Heart left ventricle (tissue), 16 donors: ENCODE measurements around the gene HLA-B. TPM values are rescaled to one million over a fixed set of nuclear protein-coding genes. Genes with fewer than 3 reads are reported as not detected.
A peak's percentile ranks its signal among the peaks of the same experiment; 100 is the strongest.

Experiments used
- ATAC-seq, 4 donors: fragments of 200-7000 bp; cut with Tn5 transposase; one replicate each; pipeline ENCODE4 v1.9.1; 2020 to 2022; ENCODE audit warnings: moderate library complexity in 4 of 4, mild to moderate bottlenecking in 3 of 4, moderate number of reproducible peaks in 1 of 4
- DNase-seq, 5 donors: peaks; one replicate each; pipeline ENCODE4 v3.0.0-alpha.2; 2020
- H3K27ac ChIP-seq, 12 donors: fragments of 200-600 bp; sonication (generic) in 4 of 12; one replicate each; pipeline versions ENCODE4 v1.5.0 to v1.8.0; 2016 to 2022; ENCODE audit warnings: mild to moderate bottlenecking in 2 of 12
- H3K27me3 ChIP-seq, 9 donors: fragments of 200-600 bp; sonication (generic) in 2 of 9; one replicate each; pipeline versions ENCODE4 v1.5.1 to v1.8.0; 2016 to 2022; ENCODE audit warnings: mild to moderate bottlenecking in 3 of 9
- H3K36me3 ChIP-seq, 9 donors: fragments of 200-600 bp; sonication (generic) in 2 of 9; one replicate each; pipeline versions ENCODE4 v1.5.0 to v1.8.0; 2018 to 2022; ENCODE audit warnings: mild to moderate bottlenecking in 2 of 9
- H3K4me1 ChIP-seq, 12 donors: fragments of 200-600 bp; sonication (generic) in 4 of 12; one replicate each; pipeline versions ENCODE4 v1.5.0 to v1.8.0; 2016 to 2022; ENCODE audit warnings: mild to moderate bottlenecking in 3 of 12
- H3K4me3 ChIP-seq, 12 donors: fragments of 200-600 bp; sonication (generic) in 4 of 12; one replicate each; pipeline versions ENCODE4 v1.5.0 to v1.8.0; 2017 to 2022; ENCODE audit warnings: mild to moderate bottlenecking in 9 of 12, moderate library complexity in 4 of 12
- H3K9me3 ChIP-seq, 12 donors: fragments of 200-600 bp; sonication (generic) in 4 of 12; one replicate each; pipeline versions ENCODE4 v1.5.0 to v1.8.0; 2016 to 2022; ENCODE audit warnings: mild to moderate bottlenecking in 1 of 12
- POLR2A ChIP-seq, 2 donors: fragments of 450-650 bp; IDR thresholded peaks; one replicate each; pipeline ENCODE4 v1.6.1; 2017; ENCODE audit warnings: antibody characterized with exemption in 2 of 2, mild to moderate bottlenecking in 2 of 2, moderate library complexity in 2 of 2
- WGBS, 4 donors: extraction: QIAGEN DNeasy Blood & Tissue Kit in 2 of 4; methylation state at CpG; one replicate each; pipeline versions ENCODE4 v1.1.5 to v1.1.7; 2013 to 2018; 5-methylcytosine and 5-hydroxymethylcytosine counted together
- intact Hi-C, 10 donors: fragments of 100-400 bp; cut with DNase I; formaldehyde crosslinking; loops; one replicate each; pipeline versions ENCODE4 v1.11.1 to v1.14.2; 2022
- polyA plus RNA-seq, 2 donors: library from polyadenylated mRNA; stranded (reverse); fragments of 200-250 nt; gene quantifications; one replicate each; pipeline ENCODE4 v1.2.3, GENCODE V29; 2013
- total RNA-seq, 9 donors: library from RNA; depleted of rRNA in 2 of 9; stranded (reverse); fragments of >200 nt in 2 of 9; fragmentation: NEBNext Ultra II Directional in 3 of 9; extraction: Animal tissue kit (Norgen Biotek cat#: 25700) in 3 of 9; gene quantifications; one replicate each; pipeline versions ENCODE4 v1.1.0 to v1.2.4, GENCODE V29; 2016 to 2023
- TF ChIP-seq, protein P1 (sequence below), 12 donors: fragments of 200-600 bp; sonication (generic) in 4 of 12; IDR thresholded peaks; one replicate each; pipeline versions ENCODE4 v1.5.0 to v1.8.0; 2018 to 2022; ENCODE audit warnings: antibody characterized with exemption in 12 of 12, mild to moderate bottlenecking in 5 of 12
- donor health status: ischemic (EF 13 %, LVEDD 7.1; RV severe dilation, severe dysfunction).
- donor health status: healthy with polysubstance abuse.
- donor health status: DM: no; HTN: yes; CAD: no.
- donor health status: DM: no; HTN: no; CAD: no.
- donor health status: ischemic (EF 25% LVEDD 6.9; RV normal size, moderate dysfunction).
- donor health status: ischemic (EF 25% LVEDD 5.7; RV mildly dilated, moderate dysfunction).
- donor health status: healthy.
- donor health status: DM: yes; HTN: yes; CAD: no.
- donor health status: ischemic (EF 35%, LVEDD 5.7; RV mildly dilated, moderate dysfunction).
- donor health status: nonischemic (EF 11% LVEDD 7.7; RV severe dilation, severe dysfunction).
- donor health status: DM: yes; HTN: yes; CAD: no.
- donor health status: PGD.
- donor health status: ischemic (EF 29% LVEDD 5.4; RV normal size, mild dysfunction).
- donor health status: nonischemic (EF 23%, LVEDD 6.1; RV moderate dilation, normal function).

Gene HLA-B
- total and polyA plus RNA-seq, 11 donors, result 235 to 2,858 (median 390) TPM

DNA sequence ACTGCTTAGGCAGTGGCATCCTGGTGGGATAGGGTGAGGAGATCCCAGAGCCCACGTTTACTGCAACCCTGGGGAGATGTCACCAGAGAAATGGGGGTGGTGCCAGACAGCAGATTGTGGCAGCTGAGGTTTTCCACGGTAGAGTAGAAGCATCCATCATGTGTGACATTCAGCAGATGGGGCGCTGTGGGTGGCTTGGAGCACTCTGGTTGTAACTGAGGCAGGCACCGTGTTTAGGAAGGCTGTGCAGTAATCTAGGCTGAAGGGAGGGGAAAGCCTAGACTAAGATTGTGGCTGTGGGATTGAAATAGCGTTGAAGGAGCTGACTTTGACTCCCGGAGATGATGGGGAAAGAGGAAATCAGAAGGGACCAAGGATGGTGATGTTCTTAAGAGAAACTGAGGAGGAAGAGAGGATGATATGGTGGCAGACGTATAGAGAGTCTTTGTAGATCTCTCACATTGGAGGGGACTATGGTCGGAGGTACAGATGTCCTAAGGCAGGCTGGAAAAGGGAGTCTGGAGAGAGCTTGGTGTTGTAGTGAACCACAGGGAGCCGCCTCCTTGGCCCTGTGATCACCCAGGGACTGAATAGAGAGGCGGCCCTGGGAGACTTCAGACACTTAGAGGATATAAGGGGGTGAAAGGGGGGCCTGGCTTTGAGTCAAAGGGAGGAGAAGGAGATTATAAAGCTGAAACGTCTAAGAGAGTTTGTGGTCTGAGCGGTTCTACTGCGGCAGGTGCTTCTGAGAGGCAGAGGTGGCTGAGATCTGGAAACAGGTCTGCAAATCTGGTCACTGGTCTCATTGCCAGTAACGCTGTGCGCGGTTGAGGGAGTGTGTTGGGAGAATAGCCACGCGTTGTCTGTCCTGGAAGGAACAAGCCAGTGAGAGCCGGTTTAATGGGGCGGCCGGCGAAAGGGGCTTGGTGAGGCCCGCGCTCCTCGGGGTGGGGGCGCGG is 45.6 kb upstream of the HLA-B start:
- peak in 1 of 5 donors; percentile 54 for DNase-seq
- Histone ChIP-seq H3K27me3 (no peaks in the 10 kb centered on the region), H3K4me1 (peaks cover 7 to 72% (median 57%) of the 10 kb centered on the region in 12 donors), H3K9me3 (peaks cover 0 to 5% (median 0%) of the 10 kb centered on the region in 12 donors), H3K36me3 (no peaks in the 10 kb centered on the region), H3K27ac (peak overlapping the region in 11 of 12 donors; percentile 70 to 100 (median 98)), H3K4me3 (peak overlapping the region; percentile 51 to 97 (median 85))
- ATAC-seq, result peak in 1 of 4 donors; percentile 2
- 8 to 15% (median 13%) methylated on average over 18 to 27 of the region's 27 CpGs for WGBS, 4 donors
- TF ChIP-seq, protein P1, sequence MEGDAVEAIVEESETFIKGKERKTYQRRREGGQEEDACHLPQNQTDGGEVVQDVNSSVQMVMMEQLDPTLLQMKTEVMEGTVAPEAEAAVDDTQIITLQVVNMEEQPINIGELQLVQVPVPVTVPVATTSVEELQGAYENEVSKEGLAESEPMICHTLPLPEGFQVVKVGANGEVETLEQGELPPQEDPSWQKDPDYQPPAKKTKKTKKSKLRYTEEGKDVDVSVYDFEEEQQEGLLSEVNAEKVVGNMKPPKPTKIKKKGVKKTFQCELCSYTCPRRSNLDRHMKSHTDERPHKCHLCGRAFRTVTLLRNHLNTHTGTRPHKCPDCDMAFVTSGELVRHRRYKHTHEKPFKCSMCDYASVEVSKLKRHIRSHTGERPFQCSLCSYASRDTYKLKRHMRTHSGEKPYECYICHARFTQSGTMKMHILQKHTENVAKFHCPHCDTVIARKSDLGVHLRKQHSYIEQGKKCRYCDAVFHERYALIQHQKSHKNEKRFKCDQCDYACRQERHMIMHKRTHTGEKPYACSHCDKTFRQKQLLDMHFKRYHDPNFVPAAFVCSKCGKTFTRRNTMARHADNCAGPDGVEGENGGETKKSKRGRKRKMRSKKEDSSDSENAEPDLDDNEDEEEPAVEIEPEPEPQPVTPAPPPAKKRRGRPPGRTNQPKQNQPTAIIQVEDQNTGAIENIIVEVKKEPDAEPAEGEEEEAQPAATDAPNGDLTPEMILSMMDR (IDR thresholded peaks at IDR 0.05), result no peak
- no peak for TF ChIP-seq POLR2A (IDR thresholded peaks at IDR 0.05)
- intact Hi-C loops, result loop anchor here in 1 of 10 donors (5.0 kb wide), 1 partner anchor 140 kb away; the partner anchor contains the start of gene DDX39B

DNA sequence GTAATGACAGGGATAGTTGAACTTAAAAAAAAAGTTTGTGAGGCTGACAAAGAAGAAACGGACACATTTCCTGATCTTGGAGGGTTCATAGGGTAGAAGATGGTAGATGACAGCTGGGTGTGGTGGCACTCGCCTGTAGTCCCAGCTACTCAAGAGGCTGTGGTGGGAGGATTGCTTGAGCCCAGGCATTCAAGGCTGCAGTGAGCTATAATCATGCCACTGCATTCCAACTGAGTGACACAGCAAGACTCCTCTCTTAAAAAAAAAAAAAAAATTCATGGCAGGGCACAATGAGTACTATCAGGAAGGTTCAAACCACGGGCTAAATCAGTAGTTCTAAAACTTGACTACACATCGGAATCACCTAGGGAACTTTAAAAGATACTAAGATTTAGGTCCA is 44.4 kb upstream of the HLA-B start:
- TF ChIP-seq, protein P1 (IDR thresholded peaks at IDR 0.05), result no peak
- TF ChIP-seq POLR2A (IDR thresholded peaks at IDR 0.05), result peak in 1 of 2 donors; percentile 44
- intact Hi-C loops, result loop anchor here in 1 of 10 donors (5.0 kb wide), 1 partner anchor 141 kb away; the partner anchor contains the start of gene DDX39B
- 22 to 29% (median 25%) methylated on average over 4 of the region's 4 CpGs for WGBS, 4 donors

DNA sequence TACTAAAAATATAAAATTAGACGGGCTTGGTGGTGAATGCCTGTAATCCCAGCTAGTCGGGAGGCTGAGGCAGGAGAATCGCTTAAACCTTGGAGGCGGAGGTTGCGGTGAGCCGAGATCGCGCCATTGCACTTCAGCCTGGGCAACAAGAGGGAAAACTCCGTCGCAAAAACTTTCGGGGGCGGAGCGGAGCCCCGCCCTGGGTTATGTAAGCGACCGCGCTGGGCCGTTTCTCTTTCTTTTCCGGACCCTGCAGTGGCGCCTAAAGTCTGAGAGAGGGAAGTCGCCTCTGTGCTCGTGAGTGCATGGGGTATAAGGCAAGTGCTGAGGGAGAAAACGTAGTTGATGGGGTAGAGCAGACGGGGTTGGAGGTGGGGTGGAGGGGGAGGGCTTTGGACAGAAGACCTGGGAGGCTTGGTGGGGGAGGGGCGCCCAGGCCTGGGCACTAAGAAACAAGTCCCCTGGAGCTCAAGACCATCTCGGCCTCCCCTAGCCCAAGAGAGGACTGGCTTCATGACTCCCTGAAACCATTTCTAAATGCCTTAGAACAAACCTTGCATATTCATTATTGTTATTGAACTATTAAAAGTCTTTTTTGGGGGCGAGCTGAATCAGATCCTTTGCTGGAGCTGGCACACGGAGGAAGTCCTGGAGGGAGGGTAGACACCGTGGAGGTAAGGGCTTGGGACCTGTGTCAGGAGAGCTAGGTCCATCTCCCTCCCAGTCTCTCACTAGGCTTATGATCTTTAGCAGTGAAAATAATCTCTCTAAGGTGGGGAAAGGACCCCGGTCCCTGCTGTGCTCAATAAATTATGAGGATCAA is 43.7 kb upstream of the HLA-B start:
- peak; percentile 45 to 81 (median 59) for ATAC-seq
- peak; percentile 85 to 91 (median 88) for DNase-seq
- H3K36me3 ChIP-seq, result peaks cover 0 to 4% (median 0%) of the 10 kb centered on the region in 9 donors
- peak overlapping the region; percentile 65 to 97 (median 88) for H3K4me3 ChIP-seq
- H3K27ac ChIP-seq, result peak overlapping the region; percentile 95 to 100 (median 98)
- no peaks in the 10 kb centered on the region for H3K27me3 ChIP-seq
- peaks cover 7 to 69% (median 49%) of the 10 kb centered on the region in 12 donors for H3K4me1 ChIP-seq
- intact Hi-C loops, result loop anchor here in 1 of 10 donors (5.0 kb wide), 1 partner anchor 142 kb away; the partner anchor contains the start of gene DDX39B
- WGBS, 4 donors, result 3 to 6% (median 5%) methylated on average over 25 to 30 of the region's 30 CpGs
- no peaks in the 10 kb centered on the region for H3K9me3 ChIP-seq
- TF ChIP-seq POLR2A (IDR thresholded peaks at IDR 0.05), result no peak
- TF ChIP-seq, protein P1 (IDR thresholded peaks at IDR 0.05), result no peak

More for the DNA sequence above, 44.4 kb upstream of the HLA-B start:
- DNase-seq (peak in 2 of 5 donors; percentile 55 to 65), ATAC-seq (peak in 3 of 4 donors; percentile 16 to 35 (median 21))
- H3K9me3 ChIP-seq, result no peaks in the 10 kb centered on the region
- no peaks in the 10 kb centered on the region for H3K27me3 ChIP-seq
- H3K27ac ChIP-seq, result peak overlapping the region; percentile 95 to 100 (median 98)
- peaks cover 7 to 71% (median 57%) of the 10 kb centered on the region in 12 donors for H3K4me1 ChIP-seq
- H3K4me3 ChIP-seq, result peak overlapping the region in 11 of 12 donors; percentile 65 to 97 (median 90)
- no peaks in the 10 kb centered on the region for H3K36me3 ChIP-seq
